ENCODE measurements around the gene SQOR.

- TF ChIP-seq CTCF (IDR thresholded peaks at IDR 0.05) (no peak), POLR2A (IDR thresholded peaks at IDR 0.05) (no peak)
Observed at GRCh38 chr15:45606413-45606812, 28.4 kb upstream of the SQOR start.

All from body of pancreas (tissue), 4 donors.